Nephron progenitor cell (in vitro differentiated cells): Measurements from ENCODE around the gene CPTP.

Experiments
- DNase-seq: peaks from one replicate; pipeline ENCODE4 v3.0.0; 2021
- H3K27ac Mint-ChIP-seq: 2 replicates; pipeline ENCODE4 v1.8.0; 2021; ENCODE audit warnings: mild to moderate bottlenecking, moderate library complexity, mixed read lengths
- H3K27me3 Mint-ChIP-seq: 2 replicates; pipeline ENCODE4 v1.8.0; 2021; ENCODE audit warnings: mild to moderate bottlenecking, low read depth, mixed read lengths; ENCODE audit not compliant: poor library complexity
- H3K36me3 Mint-ChIP-seq: 2 replicates; pipeline ENCODE4 v1.8.0; 2021; ENCODE audit warnings: low read depth, mixed read lengths
- H3K4me1 Mint-ChIP-seq: 2 replicates; pipeline ENCODE4 v1.8.0; 2021; ENCODE audit warnings: mixed read lengths
- H3K4me3 Mint-ChIP-seq: 2 replicates; pipeline ENCODE4 v1.8.0; 2021; ENCODE audit warnings: mild to moderate bottlenecking, moderate library complexity, mixed read lengths
- H3K9me3 Mint-ChIP-seq: 2 replicates; pipeline ENCODE4 v1.8.0; 2021; ENCODE audit warnings: mild to moderate bottlenecking, moderate library complexity, mixed read lengths
- CTCF ChIP-seq: fragments of 200-600 bp; sonication (generic); IDR thresholded peaks from 2 replicates; pipeline ENCODE4 v1.5.0; 2021; ENCODE audit warnings: antibody characterized with exemption

Gene CPTP

GRCh38 chr1:1307923-1308755, 16.5 kb upstream of the CPTP start, which contains the start of the genes ACAP3 and PUSL1:
ACAP3 (minus strand) TSS chr1:1307930; CDS start chr1:1307815, 115 bp downstream.
PUSL1 (plus strand) TSS chr1:1308597; CDS start chr1:1308644, 47 bp downstream.
- no peak for TF ChIP-seq CTCF
- peaks cover 6% of the 10 kb centered on the region for H3K27me3 Mint-ChIP-seq
- H3K36me3 Mint-ChIP-seq = no peaks in the 10 kb centered on the region
- peak; percentile 86 for DNase-seq
- H3K4me1 Mint-ChIP-seq = peaks cover 27% of the 10 kb centered on the region
- no peak within 1 kb of the TSS for H3K27ac Mint-ChIP-seq
- peak within 1 kb of the TSS; percentile 85 for H3K4me3 Mint-ChIP-seq
- no peaks in the 10 kb centered on the region for H3K9me3 Mint-ChIP-seq

DNA sequence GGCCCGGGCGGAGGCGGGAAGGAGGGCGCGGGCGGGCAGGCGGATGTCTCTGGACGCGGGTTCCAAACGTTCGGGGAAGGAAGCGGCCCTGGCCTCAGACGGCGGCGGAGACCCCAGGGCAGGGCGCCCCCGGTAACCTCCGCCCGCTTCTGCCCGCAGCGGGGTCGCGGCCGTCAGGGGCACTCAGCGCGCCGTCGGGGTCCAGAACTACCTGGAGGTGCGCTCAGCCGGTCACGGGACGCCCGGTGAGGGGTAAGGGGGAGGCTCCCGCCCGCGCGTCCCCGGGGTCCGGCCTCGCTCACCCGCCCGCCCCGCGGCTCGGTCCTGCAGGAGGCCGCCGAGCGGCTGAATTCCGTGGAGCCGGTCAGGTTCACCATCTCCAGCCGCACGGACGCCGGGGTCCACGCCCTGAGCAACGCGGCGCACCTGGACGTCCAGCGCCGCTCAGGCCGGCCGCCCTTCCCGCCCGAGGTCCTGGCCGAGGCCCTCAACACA, 15.8 kb upstream of the CPTP start:
- Mint-ChIP-seq H3K9me3 (no peaks in the 10 kb centered on the region), H3K4me3 (peak overlapping the region; percentile 79), H3K27me3 (peaks cover 6% of the 10 kb centered on the region), H3K27ac (no peak overlapping the region), H3K4me1 (peaks cover 27% of the 10 kb centered on the region), H3K36me3 (peaks cover 6% of the 10 kb centered on the region)
- TF ChIP-seq CTCF = no peak
- peak; percentile 49 for DNase-seq

- DNase-seq = peak; percentile 34
Measured at GRCh38 chr1:1309251-1310108, 15.1 kb upstream of the CPTP start.

GRCh38 chr1:1310109-1310385, 14.6 kb upstream of the CPTP start:
- H3K4me3 Mint-ChIP-seq = no peak overlapping the region
- peaks cover 24% of the 10 kb centered on the region for H3K4me1 Mint-ChIP-seq
- H3K27me3 Mint-ChIP-seq = peaks cover 6% of the 10 kb centered on the region
- H3K9me3 Mint-ChIP-seq = no peaks in the 10 kb centered on the region
- no peak for TF ChIP-seq CTCF
- peaks cover 6% of the 10 kb centered on the region for H3K36me3 Mint-ChIP-seq
- no peak overlapping the region for H3K27ac Mint-ChIP-seq
- DNase-seq = no peak

More at GRCh38 chr1:1309251-1310108, 15.1 kb upstream of the CPTP start:
- H3K4me3 Mint-ChIP-seq = peak overlapping the region; percentile 77
- TF ChIP-seq CTCF = no peak
- H3K36me3 Mint-ChIP-seq = peaks cover 6% of the 10 kb centered on the region
- peaks cover 6% of the 10 kb centered on the region for H3K27me3 Mint-ChIP-seq
- no peaks in the 10 kb centered on the region for H3K9me3 Mint-ChIP-seq
- no peak overlapping the region for H3K27ac Mint-ChIP-seq
- peaks cover 26% of the 10 kb centered on the region for H3K4me1 Mint-ChIP-seq

DNA sequence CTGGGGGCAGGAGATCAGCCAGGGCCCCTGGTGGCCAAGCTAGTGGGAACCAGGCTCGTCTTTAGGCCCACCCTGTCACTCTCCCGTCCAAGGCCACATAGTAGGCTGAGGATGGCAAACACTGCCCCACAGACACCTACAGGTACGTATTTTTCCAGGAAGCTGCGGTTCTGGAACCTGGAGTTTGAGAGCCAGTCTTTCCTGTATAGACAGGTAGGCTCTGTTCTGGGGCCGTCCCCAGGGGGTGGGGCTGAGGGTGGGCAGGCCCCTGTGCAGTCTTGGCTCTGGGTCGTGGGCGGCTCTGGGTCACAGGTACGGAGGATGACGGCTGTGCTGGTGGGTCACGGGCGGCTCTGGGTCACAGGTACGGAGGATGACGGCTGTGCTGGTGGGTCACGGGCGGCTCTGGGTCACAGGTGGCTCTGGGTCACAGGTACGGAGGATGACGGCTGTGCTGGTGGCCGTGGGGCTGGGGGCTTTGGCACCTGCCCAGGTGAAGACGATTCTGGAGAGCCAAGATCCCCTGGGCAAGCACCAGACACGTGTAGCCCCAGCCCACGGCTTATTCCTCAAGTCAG, 14.0 kb upstream of the CPTP start:
- no peak for TF ChIP-seq CTCF
- Mint-ChIP-seq H3K4me3 (no peak overlapping the region), H3K4me1 (peaks cover 26% of the 10 kb centered on the region), H3K27ac (no peak overlapping the region), H3K9me3 (no peaks in the 10 kb centered on the region), H3K36me3 (peaks cover 7% of the 10 kb centered on the region), H3K27me3 (peaks cover 6% of the 10 kb centered on the region)
- no peak for DNase-seq
